ENCODE data around the gene PCDHB5. TPM values are rescaled to one million over a fixed set of nuclear protein-coding genes. Genes with fewer than 3 reads are reported as not detected.
"Not testable (repeated sequence)": the region's sequence is repeated elsewhere in the genome, so short reads cannot be mapped to it uniquely, and the experiment has no call there.

Gene PCDHB5
- polyA plus RNA-seq, 2 of the 4 experiments (the other 2 are of a cell fraction): 1.4 to 2.0 TPM

DNA sequence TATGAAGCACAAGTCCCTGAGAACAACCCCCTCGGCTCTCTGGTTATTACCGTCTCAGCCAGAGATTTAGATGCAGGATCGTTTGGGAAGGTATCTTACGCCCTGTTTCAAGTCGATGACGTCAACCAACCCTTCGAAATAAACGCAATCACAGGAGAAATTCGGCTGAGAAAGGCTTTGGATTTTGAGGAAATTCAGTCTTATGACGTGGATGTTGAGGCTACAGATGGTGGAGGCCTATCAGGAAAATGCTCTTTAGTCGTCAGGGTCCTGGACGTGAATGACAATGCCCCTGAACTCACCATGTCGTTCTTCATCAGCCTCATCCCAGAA, 16.0 kb downstream of the PCDHB5 start:
- CTCF ChIA-PET: interaction anchor here (0.7 to 1.8 kb wide), 10 partner anchors 8 to 416 kb away, joined by 3 to 8 read pairs (median 4); partner anchors contain the start of genes PCDHB2, PCDHB5 and PCDHB8
- Histone ChIP-seq H3K27ac (no peak overlapping the region), H3K4me1 (no peaks in the 10 kb centered on the region), H3K4me3 (no peak overlapping the region; the same call in 2 of the 3 replicates), H3K4me2 (peak overlapping the region; percentile 78), H3K9me3 (peaks cover 12% of the 10 kb centered on the region)
- POLR2A ChIA-PET: no interaction called here
- DNase-seq (ENCODE audit: low read depth in 1 of 2, low spot score in 1 of 2): no peak
- 57% methylated on average over 13 of the region's 13 CpGs for WGBS (ENCODE audit: missing lambda C conversion rate)
- FAIRE-seq: no peak
- ATAC-seq: no peak
- TF ChIP-seq TP53 (CRISPR knock-in tag; IDR thresholded peaks at IDR 0.05) (no peak), ZNF302 (CRISPR knock-in tag; IDR thresholded peaks at IDR 0.05) (no peak)

DNA sequence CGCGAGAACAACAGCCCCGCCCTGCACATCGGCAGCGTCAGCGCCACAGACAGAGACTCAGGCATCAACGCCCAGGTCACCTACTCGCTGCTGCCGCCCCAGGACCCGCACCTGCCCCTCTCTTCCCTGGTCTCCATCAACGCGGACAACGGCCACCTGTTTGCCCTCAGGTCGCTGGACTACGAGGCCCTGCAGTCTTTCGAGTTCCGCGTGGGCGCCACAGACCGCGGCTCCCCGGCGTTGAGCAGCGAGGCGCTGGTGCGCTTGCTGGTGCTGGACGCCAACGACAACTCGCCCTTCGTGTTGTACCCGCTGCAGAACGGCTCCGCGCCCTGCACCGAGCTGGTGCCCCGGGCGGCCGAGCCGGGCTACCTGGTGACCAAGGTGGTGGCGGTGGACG, 16.6 kb downstream of the PCDHB5 start:
- CTCF ChIA-PET; DNase-seq (ENCODE audit: low read depth in 1 of 2, low spot score in 1 of 2); H3K4me3 ChIP-seq; POLR2A ChIA-PET; ATAC-seq; H3K4me1 ChIP-seq; H3K27ac ChIP-seq; FAIRE-seq; H3K4me2 ChIP-seq: not testable (repeated sequence)
- WGBS (ENCODE audit: missing lambda C conversion rate): 84% methylated on average over 25 of the region's 41 CpGs
- H3K9me3 ChIP-seq: peaks cover 15% of the 10 kb centered on the region

DNA sequence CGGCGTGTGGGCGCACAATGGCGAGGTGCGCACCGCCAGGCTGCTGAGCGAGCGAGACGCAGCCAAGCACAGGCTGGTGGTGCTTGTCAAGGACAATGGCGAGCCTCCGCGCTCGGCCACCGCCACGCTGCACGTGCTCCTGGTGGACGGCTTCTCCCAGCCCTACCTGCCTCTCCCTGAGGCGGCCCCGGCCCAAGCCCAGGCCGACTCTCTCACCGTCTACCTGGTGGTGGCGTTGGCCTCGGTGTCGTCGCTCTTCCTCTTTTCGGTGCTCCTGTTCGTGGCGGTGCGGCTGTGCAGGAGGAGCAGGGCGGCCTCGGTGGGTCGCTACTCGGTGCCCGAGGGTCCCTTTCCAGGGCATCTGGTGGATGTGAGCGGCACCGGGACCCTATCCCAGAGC, 17.1 kb downstream of the PCDHB5 start:
- H3K27ac ChIP-seq; H3K4me3 ChIP-seq; ATAC-seq; H3K4me2 ChIP-seq; CTCF ChIA-PET; FAIRE-seq; DNase-seq (ENCODE audit: low read depth in 1 of 2, low spot score in 1 of 2); POLR2A ChIA-PET; H3K4me1 ChIP-seq: not testable (repeated sequence)
- H3K9me3 ChIP-seq: peaks cover 15% of the 10 kb centered on the region
- 84% methylated on average over 17 of the region's 36 CpGs for WGBS (ENCODE audit: missing lambda C conversion rate)

DNA sequence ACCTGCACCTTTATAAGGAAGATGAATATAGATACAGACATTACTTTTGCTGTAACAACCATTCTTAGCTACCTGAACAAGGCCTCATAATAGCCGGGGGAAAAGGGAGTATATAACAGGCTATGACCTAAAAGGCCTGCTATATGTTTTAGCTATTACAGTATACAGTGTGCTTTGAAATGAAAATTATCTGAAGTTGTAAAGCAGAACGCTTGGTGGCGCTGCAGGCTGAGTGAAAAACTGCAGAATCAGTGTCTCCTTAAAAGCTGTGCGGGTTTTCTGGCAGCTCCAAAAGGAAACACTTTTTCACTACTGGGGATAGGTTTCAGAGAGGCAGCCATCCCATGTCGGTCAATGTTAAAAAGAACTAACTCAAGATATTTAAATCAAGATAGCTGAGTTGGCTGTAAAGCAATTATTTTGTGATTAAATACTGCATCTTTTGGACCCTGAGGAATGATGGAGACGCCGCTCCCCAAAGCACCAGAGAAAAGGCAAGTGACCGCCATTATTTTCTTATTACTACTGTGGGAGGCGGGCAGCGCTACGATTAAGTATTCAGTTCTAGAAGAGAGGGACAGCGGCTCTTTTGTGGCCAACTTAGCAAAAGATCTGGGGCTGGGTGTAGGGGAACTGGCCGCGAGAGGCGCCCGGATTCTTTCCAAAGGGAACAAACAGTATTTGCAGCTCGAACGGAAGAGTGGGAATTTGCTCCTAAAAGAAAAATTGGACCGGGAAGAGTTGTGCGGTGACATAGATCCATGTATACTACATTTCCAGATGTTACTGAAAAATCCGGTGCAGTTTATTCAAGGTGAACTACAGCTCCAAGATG, 20.8 kb downstream of the PCDHB5 start:
- peak; percentile 43 for FAIRE-seq

DNA sequence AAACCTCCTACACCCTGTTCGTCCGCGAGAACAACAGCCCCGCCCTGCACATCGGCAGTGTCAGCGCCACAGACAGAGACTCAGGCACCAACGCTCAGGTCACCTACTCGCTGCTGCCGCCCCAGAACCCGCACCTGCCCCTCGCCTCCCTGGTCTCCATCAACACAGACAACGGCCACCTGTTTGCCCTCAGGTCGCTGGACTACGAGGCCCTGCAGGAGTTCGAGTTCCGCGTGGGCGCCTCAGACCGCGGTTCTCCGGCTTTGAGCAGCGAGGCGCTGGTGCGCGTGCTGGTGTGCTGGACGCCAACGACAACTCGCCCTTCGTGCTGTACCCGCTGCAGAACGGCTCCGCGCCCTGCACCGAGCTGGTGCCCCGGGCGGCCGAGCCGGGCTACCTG, 22.4 kb downstream of the PCDHB5 start:
- not testable (repeated sequence) for FAIRE-seq

More for the DNA sequence above, 20.8 kb downstream of the PCDHB5 start:
- DNase-seq (ENCODE audit: low read depth in 1 of 2, low spot score in 1 of 2) (peak; percentile 23 to 29), ATAC-seq (peak in 1 of 2 experiments; percentile 80; a peak in 3 of 6 replicates)
- ChIA-PET POLR2A (no interaction called here), CTCF (interaction anchor here (0.6 to 2.3 kb wide), 8 partner anchors 12 to 334 kb away, joined by 3 to 6 read pairs (median 4); partner anchors contain the start of genes PCDHA5, PCDHB11, PCDHB5 and PCDHGB3)
- peaks cover 15% of the 10 kb centered on the region for H3K9me3 ChIP-seq
- H3K27ac ChIP-seq: no peak overlapping the region
- no peak overlapping the region; the same call in 2 of the 3 replicates for H3K4me2 ChIP-seq
- TF ChIP-seq, protein P1, sequence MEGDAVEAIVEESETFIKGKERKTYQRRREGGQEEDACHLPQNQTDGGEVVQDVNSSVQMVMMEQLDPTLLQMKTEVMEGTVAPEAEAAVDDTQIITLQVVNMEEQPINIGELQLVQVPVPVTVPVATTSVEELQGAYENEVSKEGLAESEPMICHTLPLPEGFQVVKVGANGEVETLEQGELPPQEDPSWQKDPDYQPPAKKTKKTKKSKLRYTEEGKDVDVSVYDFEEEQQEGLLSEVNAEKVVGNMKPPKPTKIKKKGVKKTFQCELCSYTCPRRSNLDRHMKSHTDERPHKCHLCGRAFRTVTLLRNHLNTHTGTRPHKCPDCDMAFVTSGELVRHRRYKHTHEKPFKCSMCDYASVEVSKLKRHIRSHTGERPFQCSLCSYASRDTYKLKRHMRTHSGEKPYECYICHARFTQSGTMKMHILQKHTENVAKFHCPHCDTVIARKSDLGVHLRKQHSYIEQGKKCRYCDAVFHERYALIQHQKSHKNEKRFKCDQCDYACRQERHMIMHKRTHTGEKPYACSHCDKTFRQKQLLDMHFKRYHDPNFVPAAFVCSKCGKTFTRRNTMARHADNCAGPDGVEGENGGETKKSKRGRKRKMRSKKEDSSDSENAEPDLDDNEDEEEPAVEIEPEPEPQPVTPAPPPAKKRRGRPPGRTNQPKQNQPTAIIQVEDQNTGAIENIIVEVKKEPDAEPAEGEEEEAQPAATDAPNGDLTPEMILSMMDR (IDR thresholded peaks at IDR 0.05): peak; percentile 18; the same call in 2 of the 3 replicates
- TF ChIP-seq CHD4 (IDR thresholded peaks at IDR 0.05; ENCODE audit: borderline replicate concordance) (no peak), RAD21 (conservative IDR thresholded peaks at IDR 0.05 in 1 of 2, IDR thresholded peaks at IDR 0.05 in 1 of 2) (peak in 1 of 2 experiments; percentile 13; a peak in 1 of 5 replicates)
- H3K4me3 ChIP-seq: no peak overlapping the region
- H3K4me1 ChIP-seq: no peaks in the 10 kb centered on the region
- whole genome bisulfite sequencing (ENCODE audit: missing lambda C conversion rate): 30% methylated on average over 21 of the region's 21 CpGs

DNA sequence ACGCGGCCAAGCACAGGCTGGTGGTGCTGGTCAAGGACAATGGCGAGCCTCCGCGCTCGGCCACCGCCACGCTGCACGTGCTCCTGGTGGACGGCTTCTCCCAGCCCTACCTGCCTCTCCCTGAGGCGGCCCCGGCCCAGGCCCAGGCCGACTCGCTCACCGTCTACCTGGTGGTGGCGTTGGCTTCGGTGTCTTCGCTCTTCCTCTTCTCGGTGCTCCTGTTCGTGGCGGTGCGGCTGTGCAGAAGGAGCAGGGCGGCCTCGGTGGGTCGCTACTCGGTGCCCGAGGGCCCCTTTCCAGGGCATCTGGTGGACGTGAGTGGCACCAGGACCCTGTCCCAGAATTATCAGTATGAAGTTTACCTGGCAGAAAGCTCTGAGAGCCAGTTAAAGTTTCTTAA, 22.9 kb downstream of the PCDHB5 start:
- WGBS (ENCODE audit: missing lambda C conversion rate): 33% methylated on average over 8 of the region's 28 CpGs
- ATAC-seq; H3K4me1 ChIP-seq; H3K4me2 ChIP-seq; H3K27ac ChIP-seq; DNase-seq (ENCODE audit: low read depth in 1 of 2, low spot score in 1 of 2); H3K4me3 ChIP-seq; H3K9me3 ChIP-seq; POLR2A ChIA-PET; FAIRE-seq: not testable (repeated sequence)
- CTCF ChIA-PET: interaction anchor here (1.6 kb wide), 1 partner anchor 7 kb away, joined by 3 read pairs; no protein-coding TSS in a partner anchor

More for the DNA sequence above, 22.4 kb downstream of the PCDHB5 start:
- H3K4me1 ChIP-seq; ATAC-seq; H3K27ac ChIP-seq; CTCF ChIA-PET; POLR2A ChIA-PET; H3K9me3 ChIP-seq; H3K4me2 ChIP-seq; H3K4me3 ChIP-seq; DNase-seq (ENCODE audit: low read depth in 1 of 2, low spot score in 1 of 2): not testable (repeated sequence)
- 93% methylated on average over 12 of the region's 38 CpGs for WGBS (ENCODE audit: missing lambda C conversion rate)
